Transverse colon (tissue), 4 donors: Measurements from ENCODE around the gene GRK4. TPM values are rescaled to one million over a fixed set of nuclear protein-coding genes. Genes with fewer than 3 reads are reported as not detected.

ENCODE experiments used
- DNase-seq: peaks from one replicate; pipeline ENCODE4 v3.0.0-alpha.2; 2019
- H3K27ac ChIP-seq, 4 donors: fragments of 200-600 bp; sonication (generic); 2 replicates each; pipeline ENCODE4 v1.5.1; 2016 to 2018; ENCODE audit warnings: inconsistent platforms in 4 of 4
- H3K27me3 ChIP-seq: fragments of 200-600 bp; sonication (generic); 2 replicates; pipeline ENCODE4 v1.5.1; 2017; ENCODE audit warnings: inconsistent platforms
- H3K36me3 ChIP-seq, 4 donors: fragments of 200-600 bp; sonication (generic); 2 replicates each; pipeline ENCODE4 v1.5.1; 2017 to 2019; ENCODE audit warnings: inconsistent platforms in 4 of 4
- H3K4me1 ChIP-seq, 4 donors: fragments of 200-600 bp; sonication (generic); 2 replicates each; pipeline ENCODE4 v1.5.1; 2017 to 2020; ENCODE audit warnings: inconsistent platforms in 4 of 4
- H3K4me3 ChIP-seq, 4 donors: fragments of 200-600 bp; sonication (generic); 1 replicate in 1 of 4; 2 replicates in 3 of 4; pipeline versions ENCODE4 v1.5.1 to v1.6.1; 2017 to 2019; ENCODE audit warnings: inconsistent platforms in 4 of 4
- H3K9me3 ChIP-seq, 2 donors: fragments of 200-600 bp; sonication (generic); 2 replicates each; pipeline ENCODE4 v1.5.1; 2017 to 2019; ENCODE audit warnings: inconsistent platforms in 2 of 2
- EP300 ChIP-seq: sonication (generic); formaldehyde crosslinking; IDR thresholded peaks from one replicate; pipeline ENCODE4 v1.6.1; 2017; ENCODE audit warnings: antibody characterized with exemption, low read depth
- POLR2A ChIP-seq: fragments of 450-650 bp; IDR thresholded peaks from one replicate; pipeline ENCODE4 v1.6.1; 2016; ENCODE audit warnings: antibody characterized with exemption, mild to moderate bottlenecking, moderate library complexity
- POLR2AphosphoS5 ChIP-seq, 3 donors: sonication (generic); formaldehyde crosslinking; IDR thresholded peaks; one replicate each; pipeline ENCODE4 v1.6.1; 2016; ENCODE audit warnings: antibody characterized with exemption in 3 of 3
- WGBS, 2 donors: methylation state at CpG; one replicate each; pipeline ENCODE4 v1.1.5; 2018; ENCODE audit warnings: low coverage in 1 of 2; 5-methylcytosine and 5-hydroxymethylcytosine counted together
- in situ Hi-C, 4 donors: fragments of 200-750 bp; cut with MboI; loops; one replicate each; pipeline versions ENCODE4 v1.15.0 to v1.15.1; 2017; ENCODE audit warnings: low sequenced_read_pairs in 3 of 4, low pct_ligation_motif_present in 1 of 4, low pct_unique_long_range_greater_than_20kb in 1 of 4
- intact Hi-C: fragments of 100-400 bp; cut with DNase I; formaldehyde crosslinking; loops from one replicate; pipeline ENCODE4 v1.15.1; 2023; ENCODE audit warnings: low total_unique reads
- total RNA-seq, 4 donors: library from RNA; depleted of rRNA; stranded (reverse); fragments of >200 nt; gene quantifications; one replicate each; pipeline ENCODE4 v1.1.0, GENCODE V29; 2016
- TF ChIP-seq, protein P1 (sequence below), 5 experiments: fragments of 200-600 bp in 3 of 5; fragments of 450-650 bp in 2 of 5; sonication (generic) in 3 of 5; IDR thresholded peaks; 1 replicate in 2 of 5; 2 replicates in 3 of 5; pipeline ENCODE4 v1.5.1; 2016 to 2017; ENCODE audit warnings: antibody characterized with exemption in 5 of 5, inconsistent platforms in 3 of 5, mild to moderate bottlenecking in 2 of 5, moderate library complexity in 1 of 5

GRK4 gene
- total RNA-seq, 4 donors from 2014 or later: 2.5 to 7.9 (median 4.1) TPM

DNA sequence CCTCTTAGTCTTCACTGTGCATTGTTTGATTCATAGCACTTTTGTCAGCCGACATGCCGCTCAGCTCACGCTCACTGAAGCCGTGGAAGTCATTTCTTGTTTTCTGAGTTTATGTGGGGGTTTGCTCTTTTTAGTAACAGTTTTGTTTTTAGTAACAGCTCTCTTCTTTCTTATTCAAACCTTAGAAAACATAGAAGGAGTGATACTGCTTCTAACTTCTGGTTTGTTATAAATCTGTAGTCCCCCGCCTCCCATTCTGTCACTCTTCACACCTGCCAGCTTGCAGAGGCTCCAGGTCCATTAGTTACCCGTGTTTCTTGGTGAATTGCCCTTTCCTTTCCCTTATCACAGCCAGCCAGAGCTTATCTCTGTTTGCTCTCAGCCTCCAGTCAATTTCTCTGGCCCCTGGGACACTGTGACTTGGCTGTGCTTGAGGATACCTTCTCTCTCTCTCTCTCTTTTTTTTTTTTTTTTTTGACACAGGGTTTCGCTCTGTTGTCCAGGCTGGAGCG lies 50.5 kb downstream of the GRK4 start:
- no peak overlapping the region for H3K4me3 ChIP-seq
- H3K27me3 ChIP-seq: no peaks in the 10 kb centered on the region
- no peaks in the 10 kb centered on the region for H3K4me1 ChIP-seq
- intact Hi-C loops: loop anchor here (10.0 kb wide), 1 partner anchor 921 kb away; no protein-coding TSS in a partner anchor
- WGBS, 2 donors: 33 to 36% methylated on average over 8 of the region's 8 CpGs
- no peak for DNase-seq
- in situ Hi-C loops: no loop called here
- H3K9me3 ChIP-seq: no peaks in the 10 kb centered on the region
- TF ChIP-seq POLR2A (no peak), EP300 (no peak), POLR2AphosphoS5 (IDR thresholded peaks at IDR 0.05) (no peak)
- TF ChIP-seq, protein P1, sequence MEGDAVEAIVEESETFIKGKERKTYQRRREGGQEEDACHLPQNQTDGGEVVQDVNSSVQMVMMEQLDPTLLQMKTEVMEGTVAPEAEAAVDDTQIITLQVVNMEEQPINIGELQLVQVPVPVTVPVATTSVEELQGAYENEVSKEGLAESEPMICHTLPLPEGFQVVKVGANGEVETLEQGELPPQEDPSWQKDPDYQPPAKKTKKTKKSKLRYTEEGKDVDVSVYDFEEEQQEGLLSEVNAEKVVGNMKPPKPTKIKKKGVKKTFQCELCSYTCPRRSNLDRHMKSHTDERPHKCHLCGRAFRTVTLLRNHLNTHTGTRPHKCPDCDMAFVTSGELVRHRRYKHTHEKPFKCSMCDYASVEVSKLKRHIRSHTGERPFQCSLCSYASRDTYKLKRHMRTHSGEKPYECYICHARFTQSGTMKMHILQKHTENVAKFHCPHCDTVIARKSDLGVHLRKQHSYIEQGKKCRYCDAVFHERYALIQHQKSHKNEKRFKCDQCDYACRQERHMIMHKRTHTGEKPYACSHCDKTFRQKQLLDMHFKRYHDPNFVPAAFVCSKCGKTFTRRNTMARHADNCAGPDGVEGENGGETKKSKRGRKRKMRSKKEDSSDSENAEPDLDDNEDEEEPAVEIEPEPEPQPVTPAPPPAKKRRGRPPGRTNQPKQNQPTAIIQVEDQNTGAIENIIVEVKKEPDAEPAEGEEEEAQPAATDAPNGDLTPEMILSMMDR (IDR thresholded peaks at IDR 0.05): no peak
- H3K36me3 ChIP-seq: no peaks in the 10 kb centered on the region
- no peak overlapping the region for H3K27ac ChIP-seq

DNA sequence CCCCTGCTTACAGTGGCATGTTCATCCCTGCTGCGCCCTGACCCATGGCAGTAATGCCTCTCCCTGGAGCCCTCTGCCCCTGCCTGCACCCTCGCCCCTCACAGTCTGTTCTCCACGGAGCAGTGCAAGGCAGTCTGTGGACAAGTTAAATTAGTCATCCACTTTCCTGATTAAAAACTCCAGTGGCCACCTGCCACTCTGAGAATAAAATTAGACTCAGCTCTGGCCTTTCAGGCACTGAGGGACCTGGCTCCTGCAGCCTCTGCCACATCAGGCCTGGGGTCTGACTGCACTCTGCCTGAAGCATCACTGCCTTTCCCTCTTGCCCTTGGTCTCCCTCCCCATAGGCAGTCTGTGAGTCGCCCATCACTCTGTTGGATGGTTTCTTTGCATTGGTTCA lies 53.6 kb downstream of the GRK4 start:
- in situ Hi-C loops: no loop called here
- no peaks in the 10 kb centered on the region for H3K27me3 ChIP-seq
- intact Hi-C loops: loop anchor here (10.0 kb wide), 1 partner anchor 918 kb away; no protein-coding TSS in a partner anchor
- no peaks in the 10 kb centered on the region for H3K9me3 ChIP-seq
- no peak for DNase-seq
- WGBS, 2 donors: 85 to 94% methylated on average over 3 to 4 of the region's 4 CpGs
- H3K36me3 ChIP-seq: no peaks in the 10 kb centered on the region
- H3K4me3 ChIP-seq: no peak overlapping the region
- TF ChIP-seq, protein P1 (IDR thresholded peaks at IDR 0.05): no peak
- TF ChIP-seq POLR2A (no peak), EP300 (no peak), POLR2AphosphoS5 (IDR thresholded peaks at IDR 0.05) (no peak)
- no peaks in the 10 kb centered on the region for H3K4me1 ChIP-seq
- no peak overlapping the region for H3K27ac ChIP-seq

DNA sequence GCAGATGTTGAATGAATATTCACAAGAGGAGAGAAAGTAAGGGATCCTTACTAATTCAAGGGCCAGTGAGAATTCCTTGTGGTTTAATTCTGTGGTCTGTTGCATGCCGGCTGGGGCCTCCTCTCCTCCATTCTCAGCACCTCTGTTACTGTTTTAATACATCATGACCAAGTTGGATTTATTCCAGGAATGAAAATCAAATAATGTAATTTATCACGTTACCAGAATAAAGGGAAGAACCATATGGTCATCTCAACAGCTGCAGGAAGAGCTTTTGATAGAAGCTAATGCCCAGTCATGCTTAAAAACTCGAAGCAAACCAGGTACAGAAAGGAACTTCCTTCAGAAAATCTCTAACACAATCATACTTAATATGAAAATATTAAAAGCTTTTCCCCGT lies 54.1 kb downstream of the GRK4 start:
- Histone ChIP-seq H3K4me3 (no peak overlapping the region), H3K9me3 (no peaks in the 10 kb centered on the region), H3K36me3 (no peaks in the 10 kb centered on the region), H3K27me3 (no peaks in the 10 kb centered on the region), H3K27ac (no peak overlapping the region), H3K4me1 (no peaks in the 10 kb centered on the region)
- WGBS, 2 donors: 80 to 88% methylated on average over 4 of the region's 4 CpGs
- DNase-seq: no peak
- in situ Hi-C loops (no loop called here), intact Hi-C loops (loop anchor here (10.0 kb wide), 1 partner anchor 917 kb away; no protein-coding TSS in a partner anchor)
- TF ChIP-seq, protein P1 (IDR thresholded peaks at IDR 0.05): no peak
- TF ChIP-seq POLR2A (no peak), EP300 (no peak), POLR2AphosphoS5 (IDR thresholded peaks at IDR 0.05) (no peak)

DNA sequence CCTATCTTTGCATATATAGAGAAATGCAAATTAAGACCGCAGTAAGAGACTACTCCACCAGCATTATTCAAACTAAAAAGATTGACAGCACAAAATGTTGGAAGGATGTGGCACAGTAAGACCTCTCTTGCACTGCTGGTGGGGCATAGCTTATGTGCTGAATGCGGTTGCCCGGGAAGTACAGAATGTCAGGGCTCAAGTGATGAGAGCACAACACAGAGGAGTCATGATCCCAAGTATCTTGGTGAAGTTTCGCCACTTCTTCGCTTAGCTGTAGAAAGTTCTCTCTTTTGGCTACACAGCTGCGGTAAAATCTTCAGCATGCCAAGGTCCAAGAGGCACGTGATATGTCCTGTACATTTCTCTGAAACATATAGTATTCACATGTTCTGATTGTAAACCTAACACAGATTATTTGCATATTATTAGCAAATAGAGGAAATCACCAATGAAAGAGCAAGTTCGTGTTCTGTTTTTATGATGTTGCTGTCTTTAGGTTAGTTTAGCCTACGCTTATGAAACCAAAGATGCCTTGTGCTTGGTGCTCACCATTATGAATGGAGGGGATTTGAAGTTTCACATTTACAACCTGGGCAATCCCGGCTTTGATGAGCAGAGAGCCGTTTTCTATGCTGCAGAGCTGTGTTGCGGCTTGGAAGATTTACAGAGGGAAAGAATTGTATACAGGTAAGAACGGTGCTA lies 55.9 kb downstream of the GRK4 start:
- TF ChIP-seq POLR2A (no peak), POLR2AphosphoS5 (IDR thresholded peaks at IDR 0.05) (no peak), EP300 (no peak)
- TF ChIP-seq, protein P1 (IDR thresholded peaks at IDR 0.05): no peak
- no peak for DNase-seq
- in situ Hi-C loops: no loop called here
- Histone ChIP-seq H3K27ac (no peak overlapping the region), H3K27me3 (no peaks in the 10 kb centered on the region), H3K9me3 (no peaks in the 10 kb centered on the region), H3K4me3 (no peak overlapping the region), H3K36me3 (no peaks in the 10 kb centered on the region), H3K4me1 (no peaks in the 10 kb centered on the region)
- intact Hi-C loops: loop anchor here (10.0 kb wide), 1 partner anchor 916 kb away; no protein-coding TSS in a partner anchor
- WGBS, 2 donors: 79 to 89% methylated on average over 6 to 13 of the region's 13 CpGs
